Vagina (tissue), 2 donors: ENCODE data around the gene TRIM67.

ENCODE experiments used
- CTCF ChIP-seq, 3 experiments: fragments of 450-650 bp in 2 of 3; fragments of 200-600 bp in 1 of 3; sonication (generic) in 1 of 3; IDR thresholded peaks; one replicate each; pipeline ENCODE4 v1.5.1; 2017 to 2019; ENCODE audit warnings: antibody characterized with exemption in 3 of 3, mild to moderate bottlenecking in 2 of 3, moderate library complexity in 2 of 3
- POLR2A ChIP-seq, 2 donors: fragments of 450-650 bp; IDR thresholded peaks; one replicate each; pipeline ENCODE4 v1.6.1; 2017; ENCODE audit warnings: antibody characterized with exemption in 2 of 2, mild to moderate bottlenecking in 2 of 2, moderate library complexity in 2 of 2
- POLR2AphosphoS5 ChIP-seq, 2 donors: sonication (generic); formaldehyde crosslinking; IDR thresholded peaks; one replicate each; pipeline ENCODE4 v1.9.0; 2017; ENCODE audit warnings: antibody characterized with exemption in 2 of 2, mild to moderate bottlenecking in 2 of 2, low read depth in 1 of 2; ENCODE audit not compliant: insufficient read depth in 1 of 2

- TF ChIP-seq CTCF (IDR thresholded peaks at IDR 0.05) = no peak
- TF ChIP-seq POLR2A (IDR thresholded peaks at IDR 0.05) = no peak
- TF ChIP-seq POLR2AphosphoS5 (IDR thresholded peaks at IDR 0.05; ENCODE audit: insufficient read depth in 1 of 2, low read depth in 1 of 2) = no peak
Observed at GRCh38 chr1:231172411-231172810, 10.6 kb downstream of the TRIM67 start.
